ENCODE data around the gene GGACT.

GGACT gene

DNA sequence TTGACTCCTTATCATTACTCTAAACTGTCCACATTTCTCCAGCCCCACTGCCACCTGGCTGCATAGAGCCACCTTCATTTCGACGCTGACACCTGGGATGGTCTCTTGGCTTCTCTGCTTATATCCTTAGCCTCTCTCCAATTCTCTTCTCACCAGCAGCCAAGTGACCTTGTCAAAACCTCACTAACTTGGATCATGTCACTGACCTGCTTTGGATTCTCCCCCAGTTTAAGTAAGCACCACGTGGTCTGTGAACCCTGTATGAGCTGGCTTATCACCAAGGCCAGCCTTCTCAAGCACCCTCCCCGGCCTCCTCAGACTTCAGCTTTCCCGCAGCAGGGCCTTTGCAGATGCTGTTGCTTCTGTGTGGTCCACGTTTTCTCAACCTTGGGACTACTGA, 12.3 kb upstream of the GGACT start:
- Histone ChIP-seq H3K36me3 (ENCODE audit: control insufficient read depth, insufficient read depth, low read length) (no peaks in the 10 kb centered on the region), H3K4me3 (ENCODE audit: extremely low read depth, insufficient read depth, low read length, poor library complexity, severe bottlenecking) (no peak overlapping the region), H3K4me1 (ENCODE audit: control insufficient read depth, insufficient read depth, low read length, poor library complexity, severe bottlenecking) (no peaks in the 10 kb centered on the region), H3K27ac (ENCODE audit: low read depth, low read length, severe bottlenecking) (no peak overlapping the region), H3K9me3 (ENCODE audit: control insufficient read depth, low read length) (no peaks in the 10 kb centered on the region)
- WGBS, 2 experiments (ENCODE audit: insufficient coverage in 2 of 2) = 75 to 78% methylated on average over 5 of the region's 6 CpGs

DNA sequence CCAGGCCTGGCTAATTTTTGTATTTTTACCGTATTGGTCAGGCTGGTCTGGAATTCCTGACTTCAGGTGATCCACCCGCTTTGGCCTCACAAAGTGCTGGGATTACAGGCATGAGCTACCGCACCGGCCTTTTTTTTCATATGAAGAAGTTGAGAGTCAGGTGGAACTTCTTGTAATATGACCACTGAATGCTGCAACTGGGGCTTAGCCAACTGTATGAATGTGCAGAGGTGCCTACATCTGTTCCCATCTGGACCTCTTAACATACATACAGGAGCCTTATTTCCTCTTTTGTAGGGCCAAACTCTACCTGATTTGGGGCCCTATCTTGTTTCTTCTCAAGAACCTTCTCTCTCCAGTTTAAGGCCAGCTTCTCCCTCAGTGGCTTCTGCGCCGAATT, 11.9 kb upstream of the GGACT start:
- H3K27ac ChIP-seq (ENCODE audit: low read depth, low read length, severe bottlenecking) = no peak overlapping the region
- no peaks in the 10 kb centered on the region for H3K4me1 ChIP-seq (ENCODE audit: control insufficient read depth, insufficient read depth, low read length, poor library complexity, severe bottlenecking)
- no peaks in the 10 kb centered on the region for H3K36me3 ChIP-seq (ENCODE audit: control insufficient read depth, insufficient read depth, low read length)
- H3K4me3 ChIP-seq (ENCODE audit: extremely low read depth, insufficient read depth, low read length, poor library complexity, severe bottlenecking) = no peak overlapping the region
- 93 to 100% methylated on average over 2 to 6 of the region's 6 CpGs for WGBS, 2 experiments (ENCODE audit: insufficient coverage in 2 of 2)
- H3K9me3 ChIP-seq (ENCODE audit: control insufficient read depth, low read length) = no peaks in the 10 kb centered on the region

DNA sequence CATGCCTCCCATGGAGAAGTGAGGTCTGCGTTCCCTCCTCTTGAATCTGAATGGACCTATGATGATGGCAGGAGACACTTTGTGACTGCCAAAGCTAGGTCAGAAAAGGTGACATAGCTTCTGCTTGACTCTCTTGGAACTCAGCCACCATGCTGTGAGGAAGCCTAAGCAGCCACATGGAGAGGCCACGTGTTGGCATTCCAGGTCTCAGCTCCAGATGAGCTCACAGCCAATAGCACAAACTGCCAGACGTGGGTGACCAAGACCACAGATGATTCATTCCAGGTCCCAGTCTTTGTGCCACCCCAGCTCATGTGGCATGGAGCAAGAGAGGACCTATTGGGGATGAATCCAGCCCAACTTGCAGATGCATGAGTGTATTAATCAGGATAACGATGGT, 8.7 kb upstream of the GGACT start:
- H3K27ac ChIP-seq (ENCODE audit: low read depth, low read length, severe bottlenecking) = no peak overlapping the region
- no peaks in the 10 kb centered on the region for H3K4me1 ChIP-seq (ENCODE audit: control insufficient read depth, insufficient read depth, low read length, poor library complexity, severe bottlenecking)
- H3K9me3 ChIP-seq (ENCODE audit: control insufficient read depth, low read length) = no peaks in the 10 kb centered on the region
- 91 to 93% methylated on average over 4 of the region's 4 CpGs for WGBS, 2 experiments (ENCODE audit: insufficient coverage in 2 of 2)
- no peaks in the 10 kb centered on the region for H3K36me3 ChIP-seq (ENCODE audit: control insufficient read depth, insufficient read depth, low read length)
- no peak overlapping the region for H3K4me3 ChIP-seq (ENCODE audit: extremely low read depth, insufficient read depth, low read length, poor library complexity, severe bottlenecking)

DNA sequence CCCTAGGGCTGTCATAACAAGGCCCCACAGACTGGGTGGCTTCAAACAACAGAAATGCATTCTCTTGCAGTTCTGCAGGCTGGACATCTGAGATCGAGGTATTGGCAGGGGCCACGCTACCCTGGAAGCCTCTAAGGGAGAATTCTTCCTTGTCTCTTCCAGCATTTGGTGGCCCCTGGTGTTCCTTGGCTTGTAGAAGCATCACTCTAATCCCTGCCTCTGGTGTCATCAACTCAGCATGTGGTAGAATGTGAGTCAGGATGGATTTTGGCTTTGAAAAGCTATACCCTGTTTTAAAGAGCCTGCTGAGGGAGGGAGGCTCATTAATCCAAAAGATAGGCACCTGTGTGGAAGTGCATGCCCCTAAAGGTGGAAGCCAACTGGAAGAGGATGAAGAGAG, 7.9 kb upstream of the GGACT start:
- no peak overlapping the region for H3K4me3 ChIP-seq (ENCODE audit: extremely low read depth, insufficient read depth, low read length, poor library complexity, severe bottlenecking)
- 84% methylated on average over 2 of the region's 2 CpGs; no CpG with 5 or more reads in 1 of the 2 experiments for WGBS, 2 experiments (ENCODE audit: insufficient coverage in 2 of 2)
- no peaks in the 10 kb centered on the region for H3K36me3 ChIP-seq (ENCODE audit: control insufficient read depth, insufficient read depth, low read length)
- no peaks in the 10 kb centered on the region for H3K4me1 ChIP-seq (ENCODE audit: control insufficient read depth, insufficient read depth, low read length, poor library complexity, severe bottlenecking)
- H3K27ac ChIP-seq (ENCODE audit: low read depth, low read length, severe bottlenecking) = no peak overlapping the region
- H3K9me3 ChIP-seq (ENCODE audit: control insufficient read depth, low read length) = no peaks in the 10 kb centered on the region

DNA sequence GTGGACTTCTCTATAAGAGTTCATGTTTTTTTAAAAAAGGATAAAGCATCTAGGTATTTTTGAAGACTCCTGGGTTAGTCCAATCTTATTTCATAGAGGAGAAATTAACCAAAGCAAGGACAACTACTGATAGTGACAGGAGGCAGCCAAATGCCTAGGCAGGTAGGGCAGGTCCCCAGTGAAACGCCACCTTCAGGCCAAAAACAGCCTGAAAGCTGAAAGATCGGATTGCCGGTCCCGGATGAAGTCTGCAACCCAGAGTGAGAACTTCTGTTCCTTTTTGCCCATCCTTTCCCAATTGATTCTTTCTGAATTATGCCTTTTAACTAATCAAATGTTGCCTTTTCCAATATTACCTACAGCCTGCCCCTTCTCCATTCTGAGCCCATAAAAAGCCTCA, 6.1 kb upstream of the GGACT start:
- 46 to 51% methylated on average over 4 of the region's 4 CpGs for WGBS, 2 experiments (ENCODE audit: insufficient coverage in 2 of 2)
- no peaks in the 10 kb centered on the region for H3K4me1 ChIP-seq (ENCODE audit: control insufficient read depth, insufficient read depth, low read length, poor library complexity, severe bottlenecking)
- H3K36me3 ChIP-seq (ENCODE audit: control insufficient read depth, insufficient read depth, low read length) = no peaks in the 10 kb centered on the region
- H3K9me3 ChIP-seq (ENCODE audit: control insufficient read depth, low read length) = no peaks in the 10 kb centered on the region
- H3K4me3 ChIP-seq (ENCODE audit: extremely low read depth, insufficient read depth, low read length, poor library complexity, severe bottlenecking) = no peak overlapping the region
- H3K27ac ChIP-seq (ENCODE audit: low read depth, low read length, severe bottlenecking) = no peak overlapping the region

DNA sequence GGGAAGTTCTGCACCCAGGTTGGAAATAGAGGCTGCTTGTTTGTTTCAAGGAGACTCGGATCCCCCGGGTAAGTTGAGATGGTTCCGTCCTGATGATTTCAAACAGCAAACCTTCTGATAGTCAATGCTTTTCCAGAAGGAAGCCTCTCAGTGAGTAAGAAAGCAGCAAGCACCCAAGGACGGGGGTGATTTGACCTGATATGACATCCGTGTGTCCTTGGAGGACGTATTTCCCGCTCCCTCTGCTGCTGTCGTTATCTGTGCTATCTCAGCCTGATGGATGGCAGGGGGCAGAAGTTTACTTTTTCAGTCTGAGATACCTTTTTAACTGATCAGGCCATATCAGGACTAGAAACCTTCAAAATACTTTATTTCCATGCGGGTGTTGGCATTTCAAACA, 5.7 kb upstream of the GGACT start:
- H3K9me3 ChIP-seq (ENCODE audit: control insufficient read depth, low read length) = no peaks in the 10 kb centered on the region
- no peak overlapping the region for H3K27ac ChIP-seq (ENCODE audit: low read depth, low read length, severe bottlenecking)
- H3K36me3 ChIP-seq (ENCODE audit: control insufficient read depth, insufficient read depth, low read length) = no peaks in the 10 kb centered on the region
- H3K4me3 ChIP-seq (ENCODE audit: extremely low read depth, insufficient read depth, low read length, poor library complexity, severe bottlenecking) = no peak overlapping the region
- WGBS, 2 experiments (ENCODE audit: insufficient coverage in 2 of 2) = 88 to 92% methylated on average over 6 to 7 of the region's 9 CpGs
- H3K4me1 ChIP-seq (ENCODE audit: control insufficient read depth, insufficient read depth, low read length, poor library complexity, severe bottlenecking) = no peaks in the 10 kb centered on the region

DNA sequence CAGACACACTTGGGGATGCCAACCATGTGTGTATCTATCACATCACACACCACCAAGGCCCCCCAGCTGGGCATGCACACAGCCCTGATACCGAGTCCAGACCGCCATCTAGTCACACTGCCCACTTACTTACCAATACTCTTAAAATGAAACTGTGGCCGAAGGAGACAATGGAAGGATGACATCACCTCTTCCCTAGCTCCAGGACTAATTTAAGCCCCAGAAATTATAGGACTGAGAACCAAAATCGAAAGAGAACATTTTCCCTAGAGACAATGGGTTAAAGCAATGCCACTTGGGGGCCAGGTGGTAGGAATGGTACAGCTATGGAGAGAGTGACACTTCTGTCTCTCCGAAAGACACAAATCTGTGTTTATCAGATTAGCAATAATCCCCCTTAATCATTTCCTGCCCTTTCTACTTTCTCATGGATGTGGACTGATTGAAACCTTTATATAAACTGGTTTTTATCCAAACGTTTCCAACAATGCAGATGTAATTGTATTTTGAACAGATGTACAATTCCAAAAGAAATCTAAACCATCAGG, 663 bp upstream of the GGACT start:
- Histone ChIP-seq H3K4me3 (ENCODE audit: extremely low read depth, insufficient read depth, low read length, poor library complexity, severe bottlenecking) (no peak overlapping the region), H3K27ac (ENCODE audit: low read depth, low read length, severe bottlenecking) (no peak overlapping the region), H3K9me3 (ENCODE audit: control insufficient read depth, low read length) (no peaks in the 10 kb centered on the region), H3K36me3 (ENCODE audit: control insufficient read depth, insufficient read depth, low read length) (no peaks in the 10 kb centered on the region), H3K4me1 (ENCODE audit: control insufficient read depth, insufficient read depth, low read length, poor library complexity, severe bottlenecking) (no peaks in the 10 kb centered on the region)
- WGBS, 2 experiments (ENCODE audit: insufficient coverage in 2 of 2) = 100% methylated on average over 1 of the region's 6 CpGs; no CpG with 5 or more reads in 1 of the 2 experiments

DNA sequence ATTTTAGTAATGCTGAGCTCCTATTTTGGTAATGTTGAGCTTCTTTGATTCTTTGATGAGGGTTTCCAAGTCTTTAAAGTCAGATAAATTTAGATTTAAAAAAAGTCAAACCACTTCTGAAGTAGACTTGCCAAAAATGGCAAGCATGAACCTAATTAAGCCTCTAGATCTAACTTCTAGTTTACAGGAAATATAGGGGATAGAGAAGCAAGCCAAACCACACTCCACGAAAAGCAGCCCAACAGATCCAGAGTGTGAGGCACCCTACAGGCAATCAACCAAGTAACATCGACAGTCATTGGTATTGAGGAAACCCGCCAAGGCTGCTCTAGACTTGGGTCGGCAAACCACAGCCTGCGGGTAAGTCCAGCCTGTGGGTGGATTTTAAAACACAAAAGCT, 3.7 kb downstream of the GGACT start:
- no peak overlapping the region for H3K4me3 ChIP-seq (ENCODE audit: extremely low read depth, insufficient read depth, low read length, poor library complexity, severe bottlenecking)
- no peaks in the 10 kb centered on the region for H3K36me3 ChIP-seq (ENCODE audit: control insufficient read depth, insufficient read depth, low read length)
- no peak overlapping the region for H3K27ac ChIP-seq (ENCODE audit: low read depth, low read length, severe bottlenecking)
- no peaks in the 10 kb centered on the region for H3K4me1 ChIP-seq (ENCODE audit: control insufficient read depth, insufficient read depth, low read length, poor library complexity, severe bottlenecking)
- peaks cover 5% of the 10 kb centered on the region for H3K9me3 ChIP-seq (ENCODE audit: control insufficient read depth, low read length)
- 87 to 94% methylated on average over 2 to 3 of the region's 5 CpGs for WGBS, 2 experiments (ENCODE audit: insufficient coverage in 2 of 2)

DNA sequence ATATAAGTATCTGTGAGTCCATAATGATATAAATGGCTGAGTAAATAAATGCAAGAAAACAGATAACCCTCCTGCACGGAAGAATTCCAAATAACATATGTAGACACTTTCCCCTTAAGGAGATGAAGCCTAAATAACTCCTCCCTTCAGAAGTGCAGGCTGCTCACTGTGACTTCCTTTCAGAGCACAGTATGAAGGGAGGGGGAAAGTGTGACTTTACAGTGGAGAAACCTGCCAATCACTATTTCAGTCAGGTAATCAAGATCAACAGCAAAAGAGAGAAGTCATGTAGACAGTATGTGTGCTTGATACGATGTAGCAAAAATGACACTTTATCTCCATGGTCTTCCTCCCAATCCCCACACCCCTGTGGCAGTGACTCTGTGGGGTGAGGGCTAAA, 7.1 kb downstream of the GGACT start:
- no peak overlapping the region for H3K4me3 ChIP-seq (ENCODE audit: extremely low read depth, insufficient read depth, low read length, poor library complexity, severe bottlenecking)
- WGBS, 2 experiments (ENCODE audit: insufficient coverage in 2 of 2) = no CpG with 5 or more reads among the region's 2 CpGs

DNA sequence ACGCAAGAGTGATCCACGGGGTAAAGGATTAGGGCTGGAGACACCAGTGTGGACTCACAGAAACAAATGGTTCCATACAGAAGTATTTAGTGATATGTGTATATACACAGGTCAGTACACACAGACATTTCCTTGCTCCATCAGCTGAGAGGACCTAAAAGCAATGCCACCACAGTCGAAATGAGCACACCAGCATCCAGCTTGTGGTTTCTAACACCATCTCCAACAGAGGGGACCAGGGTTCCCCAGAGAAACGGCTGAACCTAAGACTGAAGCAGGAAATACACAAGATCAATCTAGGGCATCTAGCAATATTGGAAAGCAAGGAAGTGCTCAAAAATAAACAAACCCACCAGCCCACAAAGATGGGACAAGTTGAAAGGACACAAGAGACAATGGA, 7.6 kb downstream of the GGACT start:
- no peaks in the 10 kb centered on the region for H3K4me1 ChIP-seq (ENCODE audit: control insufficient read depth, insufficient read depth, low read length, poor library complexity, severe bottlenecking)
- no peaks in the 10 kb centered on the region for H3K36me3 ChIP-seq (ENCODE audit: control insufficient read depth, insufficient read depth, low read length)
- 82 to 88% methylated on average over 3 to 4 of the region's 4 CpGs for WGBS, 2 experiments (ENCODE audit: insufficient coverage in 2 of 2)
- peaks cover 5% of the 10 kb centered on the region for H3K9me3 ChIP-seq (ENCODE audit: control insufficient read depth, low read length)
- H3K4me3 ChIP-seq (ENCODE audit: extremely low read depth, insufficient read depth, low read length, poor library complexity, severe bottlenecking) = no peak overlapping the region
- no peak overlapping the region for H3K27ac ChIP-seq (ENCODE audit: low read depth, low read length, severe bottlenecking)

More for the DNA sequence above, 7.1 kb downstream of the GGACT start:
- Histone ChIP-seq H3K36me3 (ENCODE audit: control insufficient read depth, insufficient read depth, low read length) (no peaks in the 10 kb centered on the region), H3K27ac (ENCODE audit: low read depth, low read length, severe bottlenecking) (no peak overlapping the region), H3K9me3 (ENCODE audit: control insufficient read depth, low read length) (peaks cover 5% of the 10 kb centered on the region), H3K4me1 (ENCODE audit: control insufficient read depth, insufficient read depth, low read length, poor library complexity, severe bottlenecking) (no peaks in the 10 kb centered on the region)

DNA sequence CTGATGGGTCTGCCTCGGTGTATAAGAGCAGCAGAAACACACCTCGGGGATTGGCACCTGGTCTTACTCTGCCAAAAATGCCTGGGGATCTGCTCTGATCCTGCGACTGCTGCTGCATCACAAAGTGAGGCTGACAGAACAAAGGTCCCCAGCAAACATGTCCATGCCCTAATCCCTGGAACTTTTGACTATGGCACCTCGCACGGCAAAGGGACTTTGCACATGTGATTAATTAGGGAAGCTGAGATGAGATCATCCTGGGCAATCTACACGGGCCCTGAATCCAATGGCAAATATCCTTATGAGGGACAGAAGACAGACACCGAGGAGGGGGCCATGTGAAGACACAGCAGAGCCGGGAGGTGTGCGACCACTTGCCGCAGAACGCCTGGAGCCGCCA, 8.5 kb downstream of the GGACT start:
- H3K9me3 ChIP-seq (ENCODE audit: control insufficient read depth, low read length) = peaks cover 5% of the 10 kb centered on the region
- no peak overlapping the region for H3K4me3 ChIP-seq (ENCODE audit: extremely low read depth, insufficient read depth, low read length, poor library complexity, severe bottlenecking)
- H3K27ac ChIP-seq (ENCODE audit: low read depth, low read length, severe bottlenecking) = no peak overlapping the region
- no peaks in the 10 kb centered on the region for H3K4me1 ChIP-seq (ENCODE audit: control insufficient read depth, insufficient read depth, low read length, poor library complexity, severe bottlenecking)
- 89 to 97% methylated on average over 6 to 10 of the region's 12 CpGs for WGBS, 2 experiments (ENCODE audit: insufficient coverage in 2 of 2)
- no peaks in the 10 kb centered on the region for H3K36me3 ChIP-seq (ENCODE audit: control insufficient read depth, insufficient read depth, low read length)

All from mesodermal cell (in vitro differentiated cells).